OCI-LY7 (cell line): ENCODE results near the gene MAOB. TPM values are rescaled to one million over a fixed set of nuclear protein-coding genes. Genes with fewer than 3 reads are reported as not detected.

Source experiments
- BruUV-seq: library from RNA; stranded (reverse); fragments of 400-500 nt; replicated peaks from 2 replicates; lab custom pipeline; 2021; lab: Mats Ljungman, UMichigan
- CTCF ChIA-PET: fragments of 300-600 bp; sonication (Branson Sonifier 250); formaldehyde crosslinking; loops from one replicate; lab custom pipeline; 2022; ENCODE audit warnings: antibody characterized with exemption; ENCODE audit not compliant: unreplicated experiment; lab: Charles Lee
- POLR2A ChIA-PET: fragments of 300-600 bp; sonication (Branson Sonifier 250); formaldehyde crosslinking; loops from one replicate; lab custom pipeline; 2022; ENCODE audit warnings: antibody characterized with exemption; lab: Charles Lee
- DNase-seq: peaks from one replicate; pipeline ENCODE4 v3.0.0-alpha.2; 2015; ENCODE audit warnings: low spot score
- H2AFZ ChIP-seq: fragments of 200-600 bp; sonication (generic), shearing (Covaris generic); 2 replicates; pipeline ENCODE4 v1.6.1; 2014; ENCODE audit warnings: mild to moderate bottlenecking, antibody characterized with exemption, low read length, moderate library complexity
- H3K27ac ChIP-seq: fragments of 200-600 bp; sonication (generic); 2 replicates; pipeline ENCODE4 v1.5.1; 2014; ENCODE audit warnings: mixed run types, low read depth, mild to moderate bottlenecking, moderate library complexity, low read length, inconsistent platforms; ENCODE audit not compliant: poor library complexity, severe bottlenecking
- H3K36me3 ChIP-seq: fragments of 200-600 bp; sonication (generic); 2 replicates; pipeline ENCODE4 v1.6.1; 2014; ENCODE audit warnings: mild to moderate bottlenecking, antibody characterized with exemption, low read length, moderate library complexity, mixed read lengths; ENCODE audit not compliant: insufficient read depth
- H3K4me1 ChIP-seq: fragments of 200-600 bp; sonication (generic); 2 replicates; pipeline ENCODE4 v1.5.1; 2014; ENCODE audit warnings: mild to moderate bottlenecking, low read length; ENCODE audit not compliant: insufficient read depth, poor library complexity, severe bottlenecking
- H3K4me2 ChIP-seq: fragments of 200-600 bp; sonication (generic); 2 replicates; pipeline ENCODE4 v1.6.1; 2014; ENCODE audit warnings: mild to moderate bottlenecking, low read length
- H3K4me3 ChIP-seq: fragments of 200-600 bp; sonication (generic); 2 replicates; pipeline ENCODE4 v1.5.1; 2014; ENCODE audit warnings: mild to moderate bottlenecking, low read depth, low read length; ENCODE audit not compliant: poor library complexity, severe bottlenecking
- H3K79me2 ChIP-seq: fragments of 200-600 bp; sonication (generic); 2 replicates; pipeline ENCODE4 v1.6.1; 2016; ENCODE audit warnings: low read depth, mild to moderate bottlenecking, low read length, moderate library complexity, mixed read lengths; ENCODE audit not compliant: insufficient read depth
- H3K9me2 ChIP-seq: fragments of 200-600 bp; sonication (generic); 2 replicates; pipeline ENCODE4 v1.6.1; 2016; ENCODE audit warnings: mild to moderate bottlenecking, low read length, mixed read lengths; ENCODE audit not compliant: insufficient read depth
- H3K9me3 ChIP-seq: fragments of 200-600 bp; sonication (generic); 2 replicates; pipeline ENCODE4 v1.6.1; 2014; ENCODE audit warnings: mild to moderate bottlenecking, mixed run types, low read length, mixed read lengths
- H4K20me1 ChIP-seq: fragments of 200-600 bp; sonication (generic); 2 replicates; pipeline ENCODE4 v1.6.1; 2014; ENCODE audit warnings: mild to moderate bottlenecking, antibody characterized with exemption, low read length, moderate library complexity, mixed read lengths; ENCODE audit not compliant: insufficient read depth
- EZH2phosphoT487 ChIP-seq: fragments of 200-600 bp; sonication (generic); IDR thresholded peaks from 2 replicates; pipeline ENCODE4 v1.6.1; 2018; ENCODE audit warnings: low read depth, borderline replicate concordance, mild to moderate bottlenecking, mixed run types, antibody characterized with exemption, low read length, moderate library complexity, mixed read lengths
- intact Hi-C: fragments of 100-400 bp; cut with micrococcal nuclease; formaldehyde crosslinking; loops from one replicate; pipeline ENCODE4 v1.10.0; 2022; ENCODE audit not compliant: unreplicated experiment
- total RNA-seq, 2 experiments: library from RNA; depleted of rRNA in 1 of 2; stranded (reverse); fragments of >200 nt in 1 of 2; shearing (Covaris generic) in 1 of 2; gene quantifications; 2 replicates each; pipeline ENCODE4 v1.2.3, GENCODE V29; 2014 to 2022
- TF ChIP-seq, protein P1 (sequence below): fragments of 200-600 bp; sonication (generic); conservative IDR thresholded peaks from 2 replicates; pipeline ENCODE4 v1.5.1; 2014; ENCODE audit warnings: mild to moderate bottlenecking, antibody characterized with exemption, low read length, moderate library complexity, mixed read lengths

MAOB gene
- total RNA-seq, 2 experiments from 2014 or later: not detected

DNA sequence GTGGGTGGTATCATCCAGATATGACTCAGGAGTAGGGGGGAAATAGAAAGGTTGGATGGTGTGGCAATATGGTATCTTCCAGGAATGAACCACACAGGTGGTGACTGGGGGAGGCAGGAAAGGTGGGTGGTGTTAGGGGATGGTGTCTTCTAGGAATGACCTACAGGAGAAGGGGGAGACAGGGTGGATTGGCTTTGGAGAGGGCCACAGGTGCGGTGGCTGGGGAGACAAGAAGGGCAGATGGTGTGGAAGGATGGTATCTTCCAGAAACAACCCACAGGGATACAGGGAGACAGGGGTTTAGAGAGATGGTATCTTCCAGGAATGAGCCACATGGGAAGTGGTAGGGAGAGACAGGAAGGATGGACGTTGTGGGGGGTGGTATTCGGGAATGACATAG is 162.2 kb downstream of the MAOB start:
- no peak for DNase-seq
- Histone ChIP-seq H3K36me3 (no peaks in the 10 kb centered on the region), H2AFZ (no peak overlapping the region), H3K4me2 (no peak overlapping the region), H3K27ac (no peak overlapping the region), H3K9me3 (no peaks in the 10 kb centered on the region), H3K4me3 (no peak overlapping the region), H4K20me1 (no peaks in the 10 kb centered on the region), H3K4me1 (no peaks in the 10 kb centered on the region), H3K9me2 (no peaks in the 10 kb centered on the region), H3K79me2 (no peaks in the 10 kb centered on the region)
- intact Hi-C loops: no loop called here
- TF ChIP-seq, protein P1, sequence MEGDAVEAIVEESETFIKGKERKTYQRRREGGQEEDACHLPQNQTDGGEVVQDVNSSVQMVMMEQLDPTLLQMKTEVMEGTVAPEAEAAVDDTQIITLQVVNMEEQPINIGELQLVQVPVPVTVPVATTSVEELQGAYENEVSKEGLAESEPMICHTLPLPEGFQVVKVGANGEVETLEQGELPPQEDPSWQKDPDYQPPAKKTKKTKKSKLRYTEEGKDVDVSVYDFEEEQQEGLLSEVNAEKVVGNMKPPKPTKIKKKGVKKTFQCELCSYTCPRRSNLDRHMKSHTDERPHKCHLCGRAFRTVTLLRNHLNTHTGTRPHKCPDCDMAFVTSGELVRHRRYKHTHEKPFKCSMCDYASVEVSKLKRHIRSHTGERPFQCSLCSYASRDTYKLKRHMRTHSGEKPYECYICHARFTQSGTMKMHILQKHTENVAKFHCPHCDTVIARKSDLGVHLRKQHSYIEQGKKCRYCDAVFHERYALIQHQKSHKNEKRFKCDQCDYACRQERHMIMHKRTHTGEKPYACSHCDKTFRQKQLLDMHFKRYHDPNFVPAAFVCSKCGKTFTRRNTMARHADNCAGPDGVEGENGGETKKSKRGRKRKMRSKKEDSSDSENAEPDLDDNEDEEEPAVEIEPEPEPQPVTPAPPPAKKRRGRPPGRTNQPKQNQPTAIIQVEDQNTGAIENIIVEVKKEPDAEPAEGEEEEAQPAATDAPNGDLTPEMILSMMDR: no peak
- TF ChIP-seq EZH2phosphoT487: no peak
- CTCF ChIA-PET: no interaction called here
- BruUV-seq: no TSS peak
- POLR2A ChIA-PET: no interaction called here

GRCh38 chrX:43718956-43719355 is 163.3 kb downstream of the MAOB start:
- Histone ChIP-seq H3K4me1 (no peaks in the 10 kb centered on the region), H3K9me2 (no peaks in the 10 kb centered on the region), H3K36me3 (no peaks in the 10 kb centered on the region), H3K9me3 (no peaks in the 10 kb centered on the region), H2AFZ (no peak overlapping the region), H3K4me3 (no peak overlapping the region), H3K4me2 (no peak overlapping the region), H3K79me2 (no peaks in the 10 kb centered on the region), H4K20me1 (no peaks in the 10 kb centered on the region), H3K27ac (no peak overlapping the region)
- BruUV-seq: no TSS peak
- no peak for TF ChIP-seq EZH2phosphoT487
- TF ChIP-seq, protein P1: no peak
- intact Hi-C loops: no loop called here
- CTCF ChIA-PET: no interaction called here
- POLR2A ChIA-PET: no interaction called here
- DNase-seq: no peak

GRCh38 chrX:43718546-43718945 is 163.7 kb downstream of the MAOB start:
- Histone ChIP-seq H3K79me2 (no peaks in the 10 kb centered on the region), H3K9me3 (no peaks in the 10 kb centered on the region), H3K27ac (no peak overlapping the region), H3K36me3 (no peaks in the 10 kb centered on the region), H4K20me1 (no peaks in the 10 kb centered on the region), H3K4me2 (no peak overlapping the region), H3K9me2 (no peaks in the 10 kb centered on the region), H2AFZ (no peak overlapping the region), H3K4me3 (no peak overlapping the region), H3K4me1 (no peaks in the 10 kb centered on the region)
- ChIA-PET CTCF (no interaction called here), POLR2A (no interaction called here)
- intact Hi-C loops: no loop called here
- BruUV-seq: no TSS peak
- no peak for TF ChIP-seq EZH2phosphoT487
- TF ChIP-seq, protein P1: no peak
- DNase-seq: no peak
